ENCODE data around the gene D2HGDH. TPM values are rescaled to one million over a fixed set of nuclear protein-coding genes. Genes with fewer than 3 reads are reported as not detected.

The D2HGDH gene
- total and polyA plus RNA-seq, 2 experiments from 2014 or later, result 9.7 to 19.1 TPM

- Histone ChIP-seq H3K36me3 (ENCODE audit: low read depth) (no peaks in the 10 kb centered on the region), H2AFZ (no peak overlapping the region), H3K9me3 (ENCODE audit: low read depth) (no peaks in the 10 kb centered on the region), H3K27ac (no peak overlapping the region), H3F3A (ENCODE audit: insufficient read depth) (no peaks in the 10 kb centered on the region), H3K4me2 (ENCODE audit: unreplicated experiment) (no peak overlapping the region), H3K4me3 (no peak overlapping the region), H3K79me2 (ENCODE audit: insufficient read depth) (no peaks in the 10 kb centered on the region), H3K9me2 (ENCODE audit: insufficient read depth) (no peaks in the 10 kb centered on the region), H4K20me1 (ENCODE audit: insufficient read depth) (no peaks in the 10 kb centered on the region), H3K27me3 (replicated peaks; ENCODE audit: insufficient read depth) (peaks cover 12% of the 10 kb centered on the region; the same call in 1 of the 2 replicates), H3K9ac (no peak overlapping the region), H3K4me1 (ENCODE audit: insufficient read depth) (no peaks in the 10 kb centered on the region)
- WGBS, 2 experiments (ENCODE audit: low coverage in 1 of 2, low lambda C conversion rate in 2 of 2, missing lambda C conversion rate in 2 of 2), result 81 to 89% methylated on average over 27 to 42 of the region's 44 CpGs
- in situ Hi-C loops (cut with MboI), result no loop called here
- DNase-seq, result no peak
- TF ChIP-seq EZH2 (IDR thresholded peaks at IDR 0.05; ENCODE audit: insufficient read depth, poor library complexity, severe bottlenecking) (no peak), EZH2phosphoT487 (IDR thresholded peaks at IDR 0.05; ENCODE audit: insufficient read depth, low read depth) (no peak)
These were observed 67.4 kb downstream of the D2HGDH start for GRCh38 chr2:241801611-241802420.

- Histone ChIP-seq H3K79me2 (ENCODE audit: insufficient read depth) (no peaks in the 10 kb centered on the region), H3F3A (ENCODE audit: insufficient read depth) (no peaks in the 10 kb centered on the region), H3K27me3 (replicated peaks; ENCODE audit: insufficient read depth) (peaks cover 12% of the 10 kb centered on the region; the same call in 1 of the 2 replicates), H3K4me2 (ENCODE audit: unreplicated experiment) (no peak overlapping the region), H3K9me2 (ENCODE audit: insufficient read depth) (no peaks in the 10 kb centered on the region), H3K4me1 (ENCODE audit: insufficient read depth) (no peaks in the 10 kb centered on the region), H3K27ac (no peak overlapping the region), H2AFZ (no peak overlapping the region), H3K9ac (no peak overlapping the region), H4K20me1 (ENCODE audit: insufficient read depth) (no peaks in the 10 kb centered on the region), H3K9me3 (ENCODE audit: low read depth) (no peaks in the 10 kb centered on the region), H3K4me3 (peak overlapping the region; percentile 67; the same call in 1 of the 2 replicates), H3K36me3 (ENCODE audit: low read depth) (no peaks in the 10 kb centered on the region)
- in situ Hi-C loops (cut with MboI), result no loop called here
- no peak for TF ChIP-seq EZH2phosphoT487 (IDR thresholded peaks at IDR 0.05; ENCODE audit: insufficient read depth, low read depth)
- TF ChIP-seq EZH2 (IDR thresholded peaks at IDR 0.05; ENCODE audit: insufficient read depth, poor library complexity, severe bottlenecking), result no peak
- DNase-seq, result no peak
- 39 to 64% methylated on average over 20 to 32 of the region's 32 CpGs for WGBS, 2 experiments (ENCODE audit: low coverage in 1 of 2, low lambda C conversion rate in 2 of 2, missing lambda C conversion rate in 2 of 2)
These were observed 68.2 kb downstream of the D2HGDH start for GRCh38 chr2:241802421-241803318.

- H3K36me3 ChIP-seq (ENCODE audit: low read depth), result no peaks in the 10 kb centered on the region
- H3K4me3 ChIP-seq, result peak overlapping the region; percentile 67
- peak overlapping the region; percentile 68 for H3K4me2 ChIP-seq (ENCODE audit: unreplicated experiment)
- in situ Hi-C loops (cut with MboI), result no loop called here
- H3K9me2 ChIP-seq (ENCODE audit: insufficient read depth), result no peaks in the 10 kb centered on the region
- H4K20me1 ChIP-seq (ENCODE audit: insufficient read depth), result no peaks in the 10 kb centered on the region
- DNase-seq, result peak; percentile 60
- H2AFZ ChIP-seq, result peak overlapping the region; percentile 73
- H3K9me3 ChIP-seq (ENCODE audit: low read depth), result no peaks in the 10 kb centered on the region
- no peaks in the 10 kb centered on the region for H3F3A ChIP-seq (ENCODE audit: insufficient read depth)
- H3K79me2 ChIP-seq (ENCODE audit: insufficient read depth), result no peaks in the 10 kb centered on the region
- peaks cover 12% of the 10 kb centered on the region; the same call in 1 of the 2 replicates for H3K27me3 ChIP-seq (replicated peaks; ENCODE audit: insufficient read depth)
- no peak for TF ChIP-seq EZH2 (IDR thresholded peaks at IDR 0.05; ENCODE audit: insufficient read depth, poor library complexity, severe bottlenecking)
- TF ChIP-seq EZH2phosphoT487 (IDR thresholded peaks at IDR 0.05; ENCODE audit: insufficient read depth, low read depth), result no peak
- 3 to 5% methylated on average over 76 to 102 of the region's 109 CpGs for WGBS, 2 experiments (ENCODE audit: low coverage in 1 of 2, low lambda C conversion rate in 2 of 2, missing lambda C conversion rate in 2 of 2)
- no peaks in the 10 kb centered on the region for H3K4me1 ChIP-seq (ENCODE audit: insufficient read depth)
- H3K9ac ChIP-seq, result no peak overlapping the region
- H3K27ac ChIP-seq, result no peak overlapping the region
These were observed 69.2 kb downstream of the D2HGDH start for GRCh38 chr2:241803387-241804325.

Data from GM23248 (cell line).